MG63 (cell line): ENCODE measurements around the gene UBE3A. TPM values are rescaled to one million over a fixed set of nuclear protein-coding genes. Genes with fewer than 3 reads are reported as not detected.
"Not testable (repeated sequence)": the region's sequence is repeated elsewhere in the genome, so short reads cannot be mapped to it uniquely, and the experiment has no call there.

Experiments
- DNase-seq: peaks from one replicate; pipeline ENCODE4 v3.0.0-alpha.2; 2020
- H3K27me3 ChIP-seq: fragments of 250-450 bp; sonication (Bioruptor Pico); 2 replicates; pipeline ENCODE4 v1.5.1; 2020; ENCODE audit warnings: mild to moderate bottlenecking, moderate library complexity
- H3K36me3 ChIP-seq: fragments of 250-450 bp; sonication (Bioruptor Pico); 2 replicates; pipeline ENCODE4 v1.5.1; 2020; ENCODE audit warnings: mild to moderate bottlenecking, moderate library complexity
- H3K4me3 ChIP-seq: fragments of 250-450 bp; sonication (Bioruptor Pico); 2 replicates; pipeline ENCODE4 v1.5.1; 2020; ENCODE audit warnings: mild to moderate bottlenecking, moderate library complexity
- H3K9me3 ChIP-seq: fragments of 250-450 bp; sonication (Bioruptor Pico); 2 replicates; pipeline ENCODE4 v1.5.1; 2020; ENCODE audit warnings: mild to moderate bottlenecking, moderate library complexity
- total RNA-seq: library from RNA; depleted of rRNA; stranded (reverse); fragments of >200 nt; shearing (Covaris generic); gene quantifications from 2 replicates; pipeline ENCODE4 v1.2.3, GENCODE V29; 2014; ENCODE audit warnings: low replicate concordance; rRNA removed

The UBE3A gene
- 42.3 and 53.4 TPM in 2 replicates for total RNA-seq

- no peaks in the 10 kb centered on the region for H3K27me3 ChIP-seq
- H3K36me3 ChIP-seq, result peaks cover 26% of the 10 kb centered on the region
- H3K4me3 ChIP-seq, result peak within 1 kb of the TSS; percentile 99
- H3K9me3 ChIP-seq, result peaks cover 3% of the 10 kb centered on the region; the same call in 1 of the 2 replicates
- peak; percentile 84 for DNase-seq
Measured at GRCh38 chr15:25438601-25439368, at the start of gene UBE3A. UBE3A (minus strand) TSS chr15:25439024; CDS start chr15:25409107, 29,917 bp downstream.

- no peak for DNase-seq
- no peaks in the 10 kb centered on the region for H3K9me3 ChIP-seq
- H3K27me3 ChIP-seq, result no peaks in the 10 kb centered on the region
- H3K36me3 ChIP-seq, result no peaks in the 10 kb centered on the region
- no peak overlapping the region for H3K4me3 ChIP-seq
Measured at GRCh38 chr15:25487226-25487884, 48.5 kb upstream of the UBE3A start.

- H3K36me3 ChIP-seq, result no peaks in the 10 kb centered on the region
- no peaks in the 10 kb centered on the region for H3K9me3 ChIP-seq
- no peaks in the 10 kb centered on the region for H3K27me3 ChIP-seq
- DNase-seq, result no peak
- no peak overlapping the region for H3K4me3 ChIP-seq
Measured at GRCh38 chr15:25486051-25486450, 47.2 kb upstream of the UBE3A start.

- H3K4me3 ChIP-seq, result no peak overlapping the region
- H3K36me3 ChIP-seq, result no peaks in the 10 kb centered on the region
- peak; percentile 38 for DNase-seq
- H3K9me3 ChIP-seq, result no peaks in the 10 kb centered on the region
- no peaks in the 10 kb centered on the region for H3K27me3 ChIP-seq
Measured at GRCh38 chr15:25481208-25481859, 42.5 kb upstream of the UBE3A start.

GRCh38 chr15:25478313-25478712 is 39.5 kb upstream of the UBE3A start:
- Histone ChIP-seq H3K36me3 (no peaks in the 10 kb centered on the region), H3K9me3 (no peaks in the 10 kb centered on the region), H3K4me3 (no peak overlapping the region), H3K27me3 (no peaks in the 10 kb centered on the region)
- DNase-seq, result no peak

GRCh38 chr15:25477816-25478215 is 39.0 kb upstream of the UBE3A start:
- H3K4me3 ChIP-seq, result no peak overlapping the region
- H3K9me3 ChIP-seq, result no peaks in the 10 kb centered on the region
- H3K36me3 ChIP-seq, result no peaks in the 10 kb centered on the region
- H3K27me3 ChIP-seq, result no peaks in the 10 kb centered on the region
- no peak for DNase-seq

- DNase-seq, result no peak
- no peaks in the 10 kb centered on the region for H3K36me3 ChIP-seq
- no peaks in the 10 kb centered on the region for H3K9me3 ChIP-seq
- H3K27me3 ChIP-seq, result no peaks in the 10 kb centered on the region
- H3K4me3 ChIP-seq, result no peak overlapping the region
Measured at GRCh38 chr15:25474251-25474650, 35.4 kb upstream of the UBE3A start.

GRCh38 chr15:25470230-25470629 is 31.4 kb upstream of the UBE3A start:
- no peak for DNase-seq
- Histone ChIP-seq H3K27me3 (no peaks in the 10 kb centered on the region), H3K4me3 (no peak overlapping the region), H3K36me3 (no peaks in the 10 kb centered on the region), H3K9me3 (no peaks in the 10 kb centered on the region)

GRCh38 chr15:25469377-25469776 is 30.6 kb upstream of the UBE3A start:
- Histone ChIP-seq H3K36me3 (no peaks in the 10 kb centered on the region), H3K9me3 (no peaks in the 10 kb centered on the region), H3K27me3 (no peaks in the 10 kb centered on the region), H3K4me3 (no peak overlapping the region)
- DNase-seq, result peak; percentile 66

- DNase-seq, result no peak
- H3K27me3 ChIP-seq, result no peaks in the 10 kb centered on the region
- H3K9me3 ChIP-seq, result no peaks in the 10 kb centered on the region
- H3K4me3 ChIP-seq, result no peak overlapping the region
- no peaks in the 10 kb centered on the region for H3K36me3 ChIP-seq
Measured at GRCh38 chr15:25468611-25469010, 29.8 kb upstream of the UBE3A start.

- no peaks in the 10 kb centered on the region for H3K9me3 ChIP-seq
- no peaks in the 10 kb centered on the region for H3K27me3 ChIP-seq
- DNase-seq, result peak; percentile 1
- H3K36me3 ChIP-seq, result no peaks in the 10 kb centered on the region
- no peak overlapping the region for H3K4me3 ChIP-seq
Measured at GRCh38 chr15:25465835-25466234, 27.0 kb upstream of the UBE3A start.

- Histone ChIP-seq H3K27me3 (no peaks in the 10 kb centered on the region), H3K4me3 (no peak overlapping the region), H3K9me3 (no peaks in the 10 kb centered on the region), H3K36me3 (no peaks in the 10 kb centered on the region)
- no peak for DNase-seq
Measured at GRCh38 chr15:25464784-25465183, 26.0 kb upstream of the UBE3A start.

- DNase-seq, result no peak
- Histone ChIP-seq H3K27me3 (no peaks in the 10 kb centered on the region), H3K4me3 (no peak overlapping the region), H3K9me3 (no peaks in the 10 kb centered on the region), H3K36me3 (no peaks in the 10 kb centered on the region)
Measured at GRCh38 chr15:25464383-25464782, 25.6 kb upstream of the UBE3A start.

- no peak for DNase-seq
- Histone ChIP-seq H3K36me3 (no peaks in the 10 kb centered on the region), H3K27me3 (no peaks in the 10 kb centered on the region), H3K9me3 (peaks cover 4% of the 10 kb centered on the region), H3K4me3 (no peak overlapping the region)
Measured at GRCh38 chr15:25456196-25456595, 17.4 kb upstream of the UBE3A start.

GRCh38 chr15:25455226-25455625 is 16.4 kb upstream of the UBE3A start:
- Histone ChIP-seq H3K9me3 (peaks cover 6% of the 10 kb centered on the region), H3K4me3 (no peak overlapping the region), H3K36me3 (no peaks in the 10 kb centered on the region), H3K27me3 (no peaks in the 10 kb centered on the region)
- no peak for DNase-seq

GRCh38 chr15:25454771-25455170 is 15.9 kb upstream of the UBE3A start:
- DNase-seq, result no peak
- no peak overlapping the region for H3K4me3 ChIP-seq
- H3K27me3 ChIP-seq, result no peaks in the 10 kb centered on the region
- no peaks in the 10 kb centered on the region for H3K36me3 ChIP-seq
- H3K9me3 ChIP-seq, result peaks cover 6% of the 10 kb centered on the region

- H3K36me3 ChIP-seq, H3K27me3 ChIP-seq, DNase-seq, H3K4me3 ChIP-seq, H3K9me3 ChIP-seq: not testable (repeated sequence)
Measured at GRCh38 chr15:25453246-25453645, 14.4 kb upstream of the UBE3A start.
